ENCODE results near the gene APBB3. TPM values are rescaled to one million over a fixed set of nuclear protein-coding genes. Genes with fewer than 3 reads are reported as not detected.

The APBB3 gene
- total RNA-seq, 3 donors from 2014 or later: 18.8 to 32.5 (median 21.2) TPM

DNA sequence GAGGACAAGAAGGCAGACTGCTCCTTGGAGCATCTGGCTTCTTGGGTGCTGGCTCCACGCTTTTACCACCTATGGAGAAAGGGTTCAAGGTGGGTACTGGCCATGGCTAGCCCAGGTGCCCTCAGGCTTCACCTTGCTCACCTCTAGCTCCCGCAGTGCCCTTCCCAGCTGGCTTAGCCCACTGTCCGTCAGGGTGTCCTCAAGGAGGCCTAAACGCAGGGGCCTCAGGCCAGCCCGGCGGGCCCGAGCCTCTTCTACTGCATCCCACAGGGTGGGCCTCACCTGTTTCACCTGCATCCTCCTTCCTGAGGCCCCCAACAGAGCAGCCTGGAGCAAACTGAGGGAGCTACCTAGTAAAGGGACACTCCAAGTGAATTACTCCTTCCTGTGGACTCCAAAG, 9.3 kb upstream of the APBB3 start:
- H3K4me1 ChIP-seq (ENCODE audit: low read depth): peaks cover 14% of the 10 kb centered on the region
- no peak for ATAC-seq
- peak in 1 of 3 donors; percentile 27 for DNase-seq
- no peak overlapping the region for H3K4me3 ChIP-seq
- TF ChIP-seq, protein P1, sequence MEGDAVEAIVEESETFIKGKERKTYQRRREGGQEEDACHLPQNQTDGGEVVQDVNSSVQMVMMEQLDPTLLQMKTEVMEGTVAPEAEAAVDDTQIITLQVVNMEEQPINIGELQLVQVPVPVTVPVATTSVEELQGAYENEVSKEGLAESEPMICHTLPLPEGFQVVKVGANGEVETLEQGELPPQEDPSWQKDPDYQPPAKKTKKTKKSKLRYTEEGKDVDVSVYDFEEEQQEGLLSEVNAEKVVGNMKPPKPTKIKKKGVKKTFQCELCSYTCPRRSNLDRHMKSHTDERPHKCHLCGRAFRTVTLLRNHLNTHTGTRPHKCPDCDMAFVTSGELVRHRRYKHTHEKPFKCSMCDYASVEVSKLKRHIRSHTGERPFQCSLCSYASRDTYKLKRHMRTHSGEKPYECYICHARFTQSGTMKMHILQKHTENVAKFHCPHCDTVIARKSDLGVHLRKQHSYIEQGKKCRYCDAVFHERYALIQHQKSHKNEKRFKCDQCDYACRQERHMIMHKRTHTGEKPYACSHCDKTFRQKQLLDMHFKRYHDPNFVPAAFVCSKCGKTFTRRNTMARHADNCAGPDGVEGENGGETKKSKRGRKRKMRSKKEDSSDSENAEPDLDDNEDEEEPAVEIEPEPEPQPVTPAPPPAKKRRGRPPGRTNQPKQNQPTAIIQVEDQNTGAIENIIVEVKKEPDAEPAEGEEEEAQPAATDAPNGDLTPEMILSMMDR (IDR thresholded peaks at IDR 0.05): no peak
- intact Hi-C loops (cut with DNase I, micrococcal nuclease): no loop called here
- no peaks in the 10 kb centered on the region for H3K36me3 ChIP-seq (ENCODE audit: low read depth)
- H3K9me3 ChIP-seq: no peaks in the 10 kb centered on the region

- no peak for ATAC-seq
- H3K4me3 ChIP-seq: no peak overlapping the region
- intact Hi-C loops (cut with DNase I, micrococcal nuclease): no loop called here
- peak in 1 of 3 donors; percentile 51 for DNase-seq
- H3K4me1 ChIP-seq (ENCODE audit: low read depth): peaks cover 5% of the 10 kb centered on the region
- TF ChIP-seq, protein P1 (IDR thresholded peaks at IDR 0.05): no peak
- peaks cover 6% of the 10 kb centered on the region for H3K36me3 ChIP-seq (ENCODE audit: low read depth)
- no peaks in the 10 kb centered on the region for H3K9me3 ChIP-seq
Observed at GRCh38 chr5:140571105-140571504, 6.7 kb upstream of the APBB3 start.

- Histone ChIP-seq H3K36me3 (ENCODE audit: low read depth) (peaks cover 6% of the 10 kb centered on the region), H3K9me3 (no peaks in the 10 kb centered on the region), H3K4me1 (ENCODE audit: low read depth) (peaks cover 10% of the 10 kb centered on the region), H3K4me3 (no peak overlapping the region)
- ATAC-seq (no peak), DNase-seq (no peak)
- TF ChIP-seq, protein P1 (IDR thresholded peaks at IDR 0.05): no peak
- intact Hi-C loops (cut with DNase I, micrococcal nuclease): no loop called here
Observed at GRCh38 chr5:140570488-140570887, 6.1 kb upstream of the APBB3 start.

GRCh38 chr5:140570058-140570457, 5.7 kb upstream of the APBB3 start:
- H3K9me3 ChIP-seq: no peaks in the 10 kb centered on the region
- H3K4me3 ChIP-seq: no peak overlapping the region
- intact Hi-C loops (cut with DNase I, micrococcal nuclease): no loop called here
- DNase-seq (no peak), ATAC-seq (no peak)
- H3K4me1 ChIP-seq (ENCODE audit: low read depth): peaks cover 12% of the 10 kb centered on the region
- TF ChIP-seq, protein P1 (IDR thresholded peaks at IDR 0.05): no peak
- peaks cover 6% of the 10 kb centered on the region for H3K36me3 ChIP-seq (ENCODE audit: low read depth)

DNA sequence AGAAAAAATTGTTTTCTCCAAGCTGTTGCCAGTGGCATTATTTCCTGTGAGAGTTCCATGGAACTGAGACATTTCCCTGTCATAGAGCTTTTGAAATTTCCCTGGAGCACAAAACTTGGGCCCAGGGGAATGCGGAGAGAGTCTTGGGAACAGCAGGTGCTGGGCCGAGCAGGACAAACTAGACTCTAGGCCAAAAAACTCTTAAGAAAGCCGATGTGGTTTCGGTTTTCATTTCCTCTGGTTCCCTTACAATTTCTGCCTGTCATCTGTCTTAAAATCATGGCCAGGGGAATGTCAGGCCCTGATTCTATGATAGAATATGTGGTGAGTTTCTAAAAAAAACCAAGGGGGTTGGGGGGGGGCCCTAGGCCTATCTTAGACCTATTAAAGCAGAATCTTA, 4.8 kb upstream of the APBB3 start:
- intact Hi-C loops (cut with DNase I, micrococcal nuclease): loop anchor here in 1 of 2 donors (10.0 kb wide), 1 partner anchor 66 kb away; the partner anchor contains the start of genes CD14 and TMCO6
- DNase-seq: no peak
- Histone ChIP-seq H3K9me3 (no peaks in the 10 kb centered on the region), H3K4me3 (no peak overlapping the region), H3K36me3 (ENCODE audit: low read depth) (peaks cover 6% of the 10 kb centered on the region), H3K4me1 (ENCODE audit: low read depth) (peaks cover 12% of the 10 kb centered on the region)
- ATAC-seq: no peak
- TF ChIP-seq, protein P1 (IDR thresholded peaks at IDR 0.05): no peak

All from mucosa of descending colon (tissue), 3 donors.